ENCODE measurements around the gene UROC1. TPM values are rescaled to one million over a fixed set of nuclear protein-coding genes. Genes with fewer than 3 reads are reported as not detected.

Gene UROC1
- total RNA-seq, 2 donors from 2014 or later, result not detected

DNA sequence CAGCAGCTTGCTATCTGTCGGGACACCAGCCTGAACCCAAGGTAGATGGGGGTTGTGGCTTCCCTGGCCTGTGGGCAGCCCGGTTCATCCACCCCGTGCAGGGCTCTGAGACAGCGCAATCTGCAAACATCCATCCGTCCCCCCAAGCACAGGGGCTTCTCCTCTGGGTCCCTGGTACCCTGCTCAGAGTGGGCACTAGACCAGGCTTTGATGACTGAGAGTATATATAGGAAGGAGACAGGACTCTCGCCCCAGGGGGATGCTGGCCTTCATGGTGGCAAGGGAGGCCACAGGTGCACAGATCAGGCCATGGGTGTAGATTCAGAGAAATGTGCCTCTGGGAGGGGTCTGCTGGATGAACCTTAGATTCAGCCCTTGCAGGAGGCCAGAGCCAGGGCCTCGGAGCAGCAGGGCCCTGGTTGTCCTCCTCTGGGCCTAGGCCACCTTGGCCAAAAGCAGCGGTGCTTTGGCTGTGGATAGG, 82.6 kb downstream of the UROC1 start:
- ATAC-seq (no peak), DNase-seq (no peak)
- 80 to 89% methylated on average over 1 to 8 of the region's 8 CpGs for WGBS, 2 donors
- no peak for TF ChIP-seq POLR2A (IDR thresholded peaks at IDR 0.05)
- TF ChIP-seq, protein P1, sequence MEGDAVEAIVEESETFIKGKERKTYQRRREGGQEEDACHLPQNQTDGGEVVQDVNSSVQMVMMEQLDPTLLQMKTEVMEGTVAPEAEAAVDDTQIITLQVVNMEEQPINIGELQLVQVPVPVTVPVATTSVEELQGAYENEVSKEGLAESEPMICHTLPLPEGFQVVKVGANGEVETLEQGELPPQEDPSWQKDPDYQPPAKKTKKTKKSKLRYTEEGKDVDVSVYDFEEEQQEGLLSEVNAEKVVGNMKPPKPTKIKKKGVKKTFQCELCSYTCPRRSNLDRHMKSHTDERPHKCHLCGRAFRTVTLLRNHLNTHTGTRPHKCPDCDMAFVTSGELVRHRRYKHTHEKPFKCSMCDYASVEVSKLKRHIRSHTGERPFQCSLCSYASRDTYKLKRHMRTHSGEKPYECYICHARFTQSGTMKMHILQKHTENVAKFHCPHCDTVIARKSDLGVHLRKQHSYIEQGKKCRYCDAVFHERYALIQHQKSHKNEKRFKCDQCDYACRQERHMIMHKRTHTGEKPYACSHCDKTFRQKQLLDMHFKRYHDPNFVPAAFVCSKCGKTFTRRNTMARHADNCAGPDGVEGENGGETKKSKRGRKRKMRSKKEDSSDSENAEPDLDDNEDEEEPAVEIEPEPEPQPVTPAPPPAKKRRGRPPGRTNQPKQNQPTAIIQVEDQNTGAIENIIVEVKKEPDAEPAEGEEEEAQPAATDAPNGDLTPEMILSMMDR (IDR thresholded peaks at IDR 0.05), result no peak
- H3K9me3 ChIP-seq, result no peaks in the 10 kb centered on the region
- no peaks in the 10 kb centered on the region for H3K4me1 ChIP-seq
- no peak overlapping the region for H3K27ac ChIP-seq
- H3K36me3 ChIP-seq (replicated peaks in 1 of 2; ENCODE audit: insufficient read depth in 1 of 2, low read depth in 2 of 2), result peaks cover 0 to 12% of the 10 kb centered on the region in 2 donors
- intact Hi-C loops (cut with DNase I), result no loop called here
- H3K27me3 ChIP-seq, result no peaks in the 10 kb centered on the region
- H3K4me3 ChIP-seq, result no peak overlapping the region

DNA sequence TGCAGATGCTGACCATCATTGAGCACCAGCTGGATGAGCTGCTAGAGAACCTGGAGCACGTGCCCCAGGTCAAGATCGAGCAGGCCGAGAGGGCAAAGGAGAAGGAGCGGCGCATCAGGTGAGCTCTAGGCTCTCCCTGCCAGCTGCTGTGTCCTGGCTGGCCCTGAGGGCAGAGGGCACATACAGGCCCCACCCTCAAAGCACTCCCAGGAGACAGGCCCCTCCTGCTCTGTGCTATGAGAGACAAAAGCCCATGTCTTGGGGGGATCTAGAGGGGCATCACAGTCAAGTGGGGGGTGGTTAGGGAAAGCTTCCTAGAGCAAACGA, 83.3 kb downstream of the UROC1 start:
- H3K4me1 ChIP-seq, result no peaks in the 10 kb centered on the region
- TF ChIP-seq, protein P1 (IDR thresholded peaks at IDR 0.05), result no peak
- TF ChIP-seq POLR2A (IDR thresholded peaks at IDR 0.05), result no peak
- H3K9me3 ChIP-seq, result no peaks in the 10 kb centered on the region
- no peak overlapping the region for H3K4me3 ChIP-seq
- DNase-seq (no peak), ATAC-seq (no peak)
- no peak overlapping the region for H3K27ac ChIP-seq
- WGBS, 2 donors, result 82 to 98% methylated on average over 6 of the region's 6 CpGs
- intact Hi-C loops (cut with DNase I), result no loop called here
- H3K36me3 ChIP-seq (replicated peaks in 1 of 2; ENCODE audit: insufficient read depth in 1 of 2, low read depth in 2 of 2), result peaks cover 0 to 8% of the 10 kb centered on the region in 2 donors
- H3K27me3 ChIP-seq, result no peaks in the 10 kb centered on the region

DNA sequence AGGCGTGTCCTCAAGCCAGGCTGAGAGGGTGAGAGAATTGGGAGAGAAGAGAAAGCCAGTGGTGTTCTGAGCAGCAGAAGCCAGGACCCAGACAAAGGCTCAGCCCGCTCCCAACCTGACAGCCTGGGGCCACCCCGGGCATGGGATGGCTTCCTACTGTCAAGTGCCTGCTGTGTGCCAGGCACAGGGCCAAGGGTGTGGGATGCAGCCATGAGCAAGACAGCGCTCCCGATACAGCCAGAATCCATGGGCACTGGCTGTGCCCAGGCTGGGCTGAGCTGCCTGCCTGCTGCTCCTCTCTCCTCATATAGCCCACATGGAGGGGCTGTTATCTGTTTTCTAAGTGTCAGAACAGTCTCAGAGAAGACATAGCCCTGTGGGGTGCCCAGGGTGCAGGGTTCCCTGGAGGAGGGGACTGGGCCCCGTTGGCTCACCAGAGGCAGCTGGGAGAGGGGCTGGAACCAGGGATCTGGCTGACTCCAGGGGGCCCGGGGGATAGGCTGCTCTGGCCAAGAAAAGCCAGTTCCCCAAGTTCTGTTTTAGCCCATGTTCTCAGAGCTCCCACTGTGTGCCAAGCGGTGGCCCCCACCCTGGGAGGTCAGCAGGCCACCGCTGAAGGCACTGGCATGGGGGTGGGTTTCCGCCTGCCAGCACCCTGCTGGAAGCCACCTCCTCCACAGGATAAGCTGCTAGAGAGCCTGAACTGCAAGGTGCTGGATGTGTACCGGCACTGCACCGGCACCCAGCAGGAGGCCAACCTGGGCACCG, 83.9 kb downstream of the UROC1 start:
- ATAC-seq, result no peak
- intact Hi-C loops (cut with DNase I), result no loop called here
- peaks cover 0 to 8% of the 10 kb centered on the region in 2 donors for H3K36me3 ChIP-seq (replicated peaks in 1 of 2; ENCODE audit: insufficient read depth in 1 of 2, low read depth in 2 of 2)
- H3K4me1 ChIP-seq, result no peaks in the 10 kb centered on the region
- TF ChIP-seq POLR2A (IDR thresholded peaks at IDR 0.05), result no peak
- DNase-seq, result no peak
- no peak overlapping the region for H3K4me3 ChIP-seq
- no peak overlapping the region for H3K27ac ChIP-seq
- H3K9me3 ChIP-seq, result no peaks in the 10 kb centered on the region
- H3K27me3 ChIP-seq, result no peaks in the 10 kb centered on the region
- WGBS, 2 donors, result 92 to 94% methylated on average over 6 to 10 of the region's 13 CpGs

DNA sequence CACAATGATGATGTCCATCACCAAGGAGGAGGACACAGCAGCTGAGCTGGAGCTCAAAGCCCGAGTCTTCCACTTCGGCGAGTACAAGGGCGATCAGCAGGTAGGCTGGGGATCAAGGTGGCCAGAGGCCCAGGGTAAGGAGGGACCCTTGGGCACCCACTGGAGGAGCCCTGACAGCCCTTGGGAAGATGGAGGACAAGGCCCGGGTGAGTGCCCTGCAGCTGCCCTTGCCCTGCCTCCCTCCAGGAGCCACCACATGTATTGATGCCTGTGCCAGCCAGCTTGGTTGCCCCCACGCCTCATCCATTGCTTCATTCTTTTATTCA, 84.5 kb downstream of the UROC1 start:
- DNase-seq, result no peak

DNA sequence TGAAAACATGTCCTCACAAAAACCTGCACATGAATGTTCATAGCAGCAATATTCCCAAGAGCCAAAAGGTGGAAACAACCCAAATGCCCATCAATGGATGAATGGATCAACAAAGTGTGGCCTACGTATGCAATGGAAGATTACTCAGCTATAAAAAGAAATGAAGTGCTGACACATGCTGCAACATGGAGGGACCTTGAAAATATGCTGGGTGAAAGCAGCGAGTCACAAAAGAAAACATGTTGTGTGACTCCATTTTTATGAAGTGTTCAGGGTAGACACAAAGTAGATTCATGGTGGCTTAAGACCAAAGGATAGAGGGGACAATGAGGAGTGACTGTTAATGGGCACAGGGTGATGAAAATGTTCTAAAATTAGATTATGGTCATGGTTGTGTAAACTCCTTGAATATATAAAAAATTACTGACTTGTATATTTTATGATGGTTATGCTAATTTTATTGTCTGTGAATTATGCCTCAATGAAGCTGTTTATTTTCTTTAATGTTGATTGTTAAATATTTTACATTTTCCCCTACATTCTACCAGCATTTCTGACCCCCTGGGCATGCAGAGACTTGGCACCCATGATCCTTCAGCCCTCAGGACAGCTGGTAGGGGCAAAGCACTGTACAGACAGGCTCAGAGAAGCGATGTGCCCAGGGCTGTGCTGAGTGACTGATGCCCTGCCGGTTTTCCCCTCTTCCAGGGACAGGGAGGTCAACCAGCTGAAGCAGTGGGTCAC, 85.0 kb downstream of the UROC1 start:
- DNase-seq (no peak), ATAC-seq (no peak)
- 88 to 89% methylated on average over 4 of the region's 4 CpGs for WGBS, 2 donors
- no peak overlapping the region for H3K27ac ChIP-seq
- TF ChIP-seq POLR2A (IDR thresholded peaks at IDR 0.05), result no peak
- TF ChIP-seq, protein P1 (IDR thresholded peaks at IDR 0.05), result no peak
- intact Hi-C loops (cut with DNase I), result no loop called here
- H3K27me3 ChIP-seq, result no peaks in the 10 kb centered on the region
- H3K9me3 ChIP-seq, result no peaks in the 10 kb centered on the region
- peaks cover 0 to 5% of the 10 kb centered on the region in 2 donors for H3K36me3 ChIP-seq (replicated peaks in 1 of 2; ENCODE audit: insufficient read depth in 1 of 2, low read depth in 2 of 2)
- no peak overlapping the region for H3K4me3 ChIP-seq
- no peaks in the 10 kb centered on the region for H3K4me1 ChIP-seq

More for the DNA sequence above, 84.5 kb downstream of the UROC1 start:
- 95 to 98% methylated on average over 6 of the region's 6 CpGs for WGBS, 2 donors
- no peak overlapping the region for H3K27ac ChIP-seq
- H3K4me3 ChIP-seq, result no peak overlapping the region
- H3K36me3 ChIP-seq (replicated peaks in 1 of 2; ENCODE audit: insufficient read depth in 1 of 2, low read depth in 2 of 2), result peaks cover 0 to 7% of the 10 kb centered on the region in 2 donors
- H3K27me3 ChIP-seq, result no peaks in the 10 kb centered on the region
- ATAC-seq, result no peak
- no peaks in the 10 kb centered on the region for H3K4me1 ChIP-seq
- no peak for TF ChIP-seq POLR2A (IDR thresholded peaks at IDR 0.05)
- TF ChIP-seq, protein P1 (IDR thresholded peaks at IDR 0.05), result no peak
- intact Hi-C loops (cut with DNase I), result no loop called here
- H3K9me3 ChIP-seq, result no peaks in the 10 kb centered on the region

Small RNA genes within 50 kb of the gene (small RNA-seq; reads per million reads assigned to genes)
- 1.4 reads per million, percentile 56 among the genes with 10 or more reads in this experiment for gene RNA5SP138

Other genes starting within 250 kb of the UROC1 start
- gene KLF15, start 160.4 kb downstream of the UROC1 start, total RNA-seq, result 10 to 100 TPM; 37.4 to 40.2 TPM
- not detected for gene CFAP100, start 122.9 kb downstream of the UROC1 start, total RNA-seq
- gene ZXDC, start 41.9 kb downstream of the UROC1 start, total RNA-seq, result 10 to 100 TPM; 33.9 to 39.4 TPM
- 1 to 10 TPM in 1 of 2 donors, not detected in 1; 2.3 TPM for gene CHST13, start 6.4 kb upstream of the UROC1 start, total RNA-seq
- not detected for gene C3orf22, start 41.2 kb upstream of the UROC1 start, total RNA-seq
- gene TXNRD3, start 137.4 kb upstream of the UROC1 start, total RNA-seq, result 10 to 100 TPM; 10.6 to 13.5 TPM
- gene CHCHD6, start 186.5 kb upstream of the UROC1 start, total RNA-seq, result 10 to 100 TPM in 1 of 2 donors, under 1 TPM in 1; 0.66 to 10.9 TPM

Measured in body of pancreas (tissue), 4 donors.